Measurements from ENCODE around the gene GYG2.

- TF ChIP-seq CTCF (IDR thresholded peaks at IDR 0.05): no peak
- no peak for TF ChIP-seq POLR2A (IDR thresholded peaks at IDR 0.05)
- TF ChIP-seq EP300 (IDR thresholded peaks at IDR 0.05): no peak
Measured at GRCh38 chrX:2867206-2867605, 38.5 kb downstream of the GYG2 start.
